Measurements from ENCODE around the gene METTL18.

METTL18 gene

DNA sequence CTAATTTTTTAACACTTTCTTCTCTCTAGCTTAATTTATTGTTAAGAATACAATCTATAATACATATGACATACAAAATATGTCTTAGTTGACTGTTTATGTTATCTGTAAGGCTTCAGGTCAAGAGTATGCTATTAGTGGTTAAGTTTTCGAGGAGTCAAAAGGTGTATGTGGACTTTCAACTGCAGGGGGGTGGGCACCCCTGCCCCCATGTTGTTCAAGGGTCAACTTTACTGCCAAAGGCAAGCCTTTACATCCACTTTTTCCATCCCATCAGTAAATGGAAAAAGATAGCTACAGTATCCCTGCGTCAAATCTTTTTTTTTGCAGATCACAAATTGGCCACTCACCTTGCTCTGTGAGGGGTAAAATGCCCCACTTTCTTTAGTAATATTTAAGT, 6.3 kb downstream of the METTL18 start:
- no peak overlapping the region for H2BK5ac ChIP-seq (ENCODE audit: low read depth, low read length, poor library complexity)
- peaks cover 8% of the 10 kb centered on the region for H3K9me3 ChIP-seq (ENCODE audit: insufficient read depth, low read depth, low read length)
- peaks cover 0 to 3% of the 10 kb centered on the region in 2 experiments for H3K36me3 ChIP-seq (ENCODE audit: control insufficient read depth in 1 of 2, insufficient read depth in 2 of 2, low read length in 2 of 2)
- no peak for DNase-seq
- no peaks in the 10 kb centered on the region for H3K27me3 ChIP-seq (ENCODE audit: insufficient read depth, low read length)
- H3K79me2 ChIP-seq (ENCODE audit: control insufficient read depth, insufficient read depth, low read length, poor library complexity): no peaks in the 10 kb centered on the region
- no peak overlapping the region for H3K27ac ChIP-seq (ENCODE audit: low read depth, low read length)
- H4K12ac ChIP-seq (ENCODE audit: low read depth, low read length): no peak overlapping the region
- H3K23ac ChIP-seq (ENCODE audit: low read length): no peak overlapping the region
- H3K4me2 ChIP-seq (ENCODE audit: low read length): no peak overlapping the region
- no peak overlapping the region for H3K9ac ChIP-seq (ENCODE audit: low read length)
- peak overlapping the region; percentile 45 for H2AK5ac ChIP-seq (ENCODE audit: low read length)
- peak overlapping the region; percentile 42 for H2BK120ac ChIP-seq (ENCODE audit: insufficient read depth, low read length, poor library complexity)
- peaks cover 0 to 6% of the 10 kb centered on the region in 2 experiments for H3K4me1 ChIP-seq (ENCODE audit: control insufficient read depth in 1 of 2, insufficient read depth in 2 of 2, low read length in 2 of 2)
- H2AFZ ChIP-seq (ENCODE audit: insufficient read depth, low read length, poor library complexity): no peak overlapping the region
- no peak overlapping the region for H3K4ac ChIP-seq (ENCODE audit: low read depth, low read length)
- H3K79me1 ChIP-seq (ENCODE audit: low read length): peaks cover 6% of the 10 kb centered on the region
- no peak overlapping the region for H4K91ac ChIP-seq (ENCODE audit: low read depth, low read length)
- no peak overlapping the region for H4K8ac ChIP-seq (ENCODE audit: low read depth, low read length)
- H3K18ac ChIP-seq (ENCODE audit: low read length): no peak overlapping the region
- WGBS (ENCODE audit: extremely low coverage, insufficient coverage, insufficient read length): no CpG with 5 or more reads among the region's 2 CpGs
- H2BK12ac ChIP-seq (ENCODE audit: low read length): peak overlapping the region; percentile 86
- H3K14ac ChIP-seq (ENCODE audit: low read length): no peak overlapping the region
- no peak overlapping the region for H3K4me3 ChIP-seq (ENCODE audit: low read depth, low read length)

DNA sequence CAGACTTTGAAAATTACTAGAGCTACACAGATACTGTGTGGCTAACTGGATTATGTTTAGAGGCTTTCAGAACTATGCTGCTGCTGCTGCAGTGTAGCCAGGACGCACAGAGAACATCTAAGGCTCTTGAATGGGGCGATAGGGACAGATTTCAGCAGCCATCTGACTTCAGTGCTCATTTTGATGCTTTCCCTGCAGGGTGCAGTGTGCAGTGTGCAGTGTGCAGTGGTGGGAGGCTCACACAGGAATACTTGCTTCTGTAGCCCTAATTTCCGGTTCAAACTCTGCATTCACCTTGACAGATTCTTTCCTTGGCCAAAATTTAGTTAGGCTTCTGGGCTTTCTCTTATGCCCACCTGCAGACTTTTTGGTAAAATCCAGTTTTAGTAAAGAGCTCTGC, 7.7 kb downstream of the METTL18 start:
- H2AFZ ChIP-seq (ENCODE audit: insufficient read depth, low read length, poor library complexity): no peak overlapping the region
- H3K18ac ChIP-seq (ENCODE audit: low read length): no peak overlapping the region
- no peak overlapping the region for H4K8ac ChIP-seq (ENCODE audit: low read depth, low read length)
- peak overlapping the region; percentile 15 for H2BK12ac ChIP-seq (ENCODE audit: low read length)
- no peak overlapping the region for H3K4ac ChIP-seq (ENCODE audit: low read depth, low read length)
- H4K91ac ChIP-seq (ENCODE audit: low read depth, low read length): peak overlapping the region; percentile 16
- no peak overlapping the region for H2BK5ac ChIP-seq (ENCODE audit: low read depth, low read length, poor library complexity)
- no peak overlapping the region for H2AK5ac ChIP-seq (ENCODE audit: low read length)
- DNase-seq: no peak
- no peak overlapping the region for H3K23ac ChIP-seq (ENCODE audit: low read length)
- no peaks in the 10 kb centered on the region for H3K79me2 ChIP-seq (ENCODE audit: control insufficient read depth, insufficient read depth, low read length, poor library complexity)
- peaks cover 8% of the 10 kb centered on the region for H3K9me3 ChIP-seq (ENCODE audit: insufficient read depth, low read depth, low read length)
- H3K27me3 ChIP-seq (ENCODE audit: insufficient read depth, low read length): no peaks in the 10 kb centered on the region
- H3K14ac ChIP-seq (ENCODE audit: low read length): no peak overlapping the region
- H4K12ac ChIP-seq (ENCODE audit: low read depth, low read length): no peak overlapping the region
- H3K4me3 ChIP-seq (ENCODE audit: low read depth, low read length): no peak overlapping the region
- no CpG with 5 or more reads among the region's 3 CpGs for WGBS (ENCODE audit: extremely low coverage, insufficient coverage, insufficient read length)
- H3K79me1 ChIP-seq (ENCODE audit: low read length): peaks cover 15% of the 10 kb centered on the region
- peaks cover 0 to 6% of the 10 kb centered on the region in 2 experiments for H3K4me1 ChIP-seq (ENCODE audit: control insufficient read depth in 1 of 2, insufficient read depth in 2 of 2, low read length in 2 of 2)
- H2BK120ac ChIP-seq (ENCODE audit: insufficient read depth, low read length, poor library complexity): peak overlapping the region; percentile 24
- H3K36me3 ChIP-seq (ENCODE audit: control insufficient read depth in 1 of 2, insufficient read depth in 2 of 2, low read length in 2 of 2): peaks cover 0 to 3% of the 10 kb centered on the region in 2 experiments
- no peak overlapping the region for H3K27ac ChIP-seq (ENCODE audit: low read depth, low read length)
- H3K9ac ChIP-seq (ENCODE audit: low read length): no peak overlapping the region
- H3K4me2 ChIP-seq (ENCODE audit: low read length): no peak overlapping the region

DNA sequence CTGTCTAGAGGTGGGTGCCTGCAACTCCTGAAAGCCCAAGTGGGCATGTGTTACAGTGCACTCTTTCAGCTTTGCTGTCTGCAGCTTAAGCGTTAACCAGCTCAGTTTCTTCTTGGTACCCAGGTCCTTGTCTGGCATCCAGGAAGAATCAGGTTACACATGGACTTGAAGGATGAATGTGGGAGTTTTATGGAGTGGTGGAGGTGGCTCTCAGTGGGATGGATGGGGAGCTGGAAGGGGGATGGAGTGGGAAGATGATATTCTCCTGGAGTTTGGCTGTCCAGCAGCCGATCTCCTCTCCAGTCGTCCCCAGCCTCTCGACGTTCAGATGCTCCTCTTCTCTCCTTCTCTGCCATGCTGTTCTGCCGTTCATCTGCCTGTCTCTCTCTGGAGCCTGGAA, 9.4 kb downstream of the METTL18 start:
- Histone ChIP-seq H4K12ac (ENCODE audit: low read depth, low read length) (no peak overlapping the region), H3K9ac (ENCODE audit: low read length) (no peak overlapping the region), H3K14ac (ENCODE audit: low read length) (no peak overlapping the region), H3K9me3 (ENCODE audit: insufficient read depth, low read depth, low read length) (peaks cover 8% of the 10 kb centered on the region), H3K18ac (ENCODE audit: low read length) (no peak overlapping the region), H3K23ac (ENCODE audit: low read length) (no peak overlapping the region), H3K27ac (ENCODE audit: low read depth, low read length) (no peak overlapping the region), H3K79me1 (ENCODE audit: low read length) (peaks cover 21% of the 10 kb centered on the region), H3K4me2 (ENCODE audit: low read length) (no peak overlapping the region), H3K4ac (ENCODE audit: low read depth, low read length) (no peak overlapping the region), H2AK5ac (ENCODE audit: low read length) (no peak overlapping the region), H2AFZ (ENCODE audit: insufficient read depth, low read length, poor library complexity) (no peak overlapping the region), H3K27me3 (ENCODE audit: insufficient read depth, low read length) (no peaks in the 10 kb centered on the region), H3K4me1 (ENCODE audit: control insufficient read depth in 1 of 2, insufficient read depth in 2 of 2, low read length in 2 of 2) (peaks cover 0 to 9% of the 10 kb centered on the region in 2 experiments), H2BK5ac (ENCODE audit: low read depth, low read length, poor library complexity) (peak overlapping the region; percentile 9), H3K4me3 (ENCODE audit: low read depth, low read length) (no peak overlapping the region), H4K8ac (ENCODE audit: low read depth, low read length) (no peak overlapping the region), H4K91ac (ENCODE audit: low read depth, low read length) (peak overlapping the region; percentile 50), H3K36me3 (ENCODE audit: control insufficient read depth in 1 of 2, insufficient read depth in 2 of 2, low read length in 2 of 2) (peaks cover 0 to 3% of the 10 kb centered on the region in 2 experiments), H3K79me2 (ENCODE audit: control insufficient read depth, insufficient read depth, low read length, poor library complexity) (no peaks in the 10 kb centered on the region), H2BK12ac (ENCODE audit: low read length) (peak overlapping the region; percentile 32), H2BK120ac (ENCODE audit: insufficient read depth, low read length, poor library complexity) (peak overlapping the region; percentile 2)
- DNase-seq: no peak
- no CpG with 5 or more reads among the region's 6 CpGs for WGBS (ENCODE audit: extremely low coverage, insufficient coverage, insufficient read length)

DNA sequence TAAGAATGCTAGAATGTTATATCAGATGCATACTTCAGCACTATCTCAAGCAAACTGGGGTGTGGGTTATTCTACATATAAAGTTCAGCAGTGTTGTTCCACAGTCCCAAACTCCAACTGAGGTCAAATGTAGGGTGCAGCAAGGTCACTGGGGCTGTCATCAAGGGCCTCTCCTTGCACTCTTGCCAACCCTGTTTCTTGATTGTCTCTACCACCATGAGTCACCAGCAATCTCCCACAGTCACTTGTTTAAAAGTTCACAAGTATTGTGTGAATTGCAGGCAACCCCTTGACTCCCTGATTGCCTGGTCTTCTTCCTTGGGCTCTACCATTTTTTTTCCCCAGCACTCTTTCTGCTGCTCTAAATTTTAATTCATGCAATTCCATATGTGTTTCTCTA, 10.6 kb downstream of the METTL18 start:
- Histone ChIP-seq H3K79me1 (ENCODE audit: low read length) (peaks cover 26% of the 10 kb centered on the region), H3K27me3 (ENCODE audit: insufficient read depth, low read length) (no peaks in the 10 kb centered on the region), H3K4me3 (ENCODE audit: low read depth, low read length) (no peak overlapping the region), H2AK5ac (ENCODE audit: low read length) (peak overlapping the region; percentile 57), H3K18ac (ENCODE audit: low read length) (no peak overlapping the region), H3K36me3 (ENCODE audit: control insufficient read depth in 1 of 2, insufficient read depth in 2 of 2, low read length in 2 of 2) (peaks cover 0 to 3% of the 10 kb centered on the region in 2 experiments), H4K91ac (ENCODE audit: low read depth, low read length) (peak overlapping the region; percentile 70), H2BK12ac (ENCODE audit: low read length) (peak overlapping the region; percentile 94), H4K8ac (ENCODE audit: low read depth, low read length) (no peak overlapping the region), H3K14ac (ENCODE audit: low read length) (no peak overlapping the region), H3K4ac (ENCODE audit: low read depth, low read length) (no peak overlapping the region), H3K9ac (ENCODE audit: low read length) (peak overlapping the region; percentile 25), H2AFZ (ENCODE audit: insufficient read depth, low read length, poor library complexity) (no peak overlapping the region), H3K23ac (ENCODE audit: low read length) (peak overlapping the region; percentile 64), H2BK5ac (ENCODE audit: low read depth, low read length, poor library complexity) (peak overlapping the region; percentile 64), H3K4me1 (ENCODE audit: control insufficient read depth in 1 of 2, insufficient read depth in 2 of 2, low read length in 2 of 2) (peaks cover 4 to 14% of the 10 kb centered on the region in 2 experiments), H3K27ac (ENCODE audit: low read depth, low read length) (no peak overlapping the region), H3K9me3 (ENCODE audit: insufficient read depth, low read depth, low read length) (peaks cover 8% of the 10 kb centered on the region), H4K12ac (ENCODE audit: low read depth, low read length) (no peak overlapping the region), H2BK120ac (ENCODE audit: insufficient read depth, low read length, poor library complexity) (peak overlapping the region; percentile 30), H3K4me2 (ENCODE audit: low read length) (no peak overlapping the region), H3K79me2 (ENCODE audit: control insufficient read depth, insufficient read depth, low read length, poor library complexity) (peaks cover 1% of the 10 kb centered on the region)
- DNase-seq: no peak
